SIG-M5 treated with dmso at 0.1 percent for 504 hours (cell line): ENCODE measurements around the gene CSAD.

Experiments
- DNase-seq: peaks from one replicate; lab custom pipeline; 2025; ENCODE audit not compliant: unreplicated experiment; lab: John Stamatoyannopoulos, UW

CSAD gene

DNA sequence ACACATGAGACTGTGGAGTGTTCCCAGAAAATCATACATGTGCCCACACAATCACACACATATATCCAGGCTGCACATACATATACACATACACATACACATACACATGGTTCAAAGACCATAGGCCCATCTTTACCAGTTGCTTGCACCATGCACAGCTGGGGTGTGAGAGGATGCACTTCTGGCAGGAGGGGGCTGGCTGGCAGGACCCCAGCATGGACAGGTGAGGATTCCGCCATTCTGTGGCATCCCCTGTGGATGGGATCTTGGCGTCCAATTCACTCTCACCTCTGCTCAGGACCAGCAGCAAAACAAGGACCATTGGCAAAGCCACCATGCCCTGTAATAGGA lies 19.4 kb upstream of the CSAD start:
- DNase-seq: no peak

DNA sequence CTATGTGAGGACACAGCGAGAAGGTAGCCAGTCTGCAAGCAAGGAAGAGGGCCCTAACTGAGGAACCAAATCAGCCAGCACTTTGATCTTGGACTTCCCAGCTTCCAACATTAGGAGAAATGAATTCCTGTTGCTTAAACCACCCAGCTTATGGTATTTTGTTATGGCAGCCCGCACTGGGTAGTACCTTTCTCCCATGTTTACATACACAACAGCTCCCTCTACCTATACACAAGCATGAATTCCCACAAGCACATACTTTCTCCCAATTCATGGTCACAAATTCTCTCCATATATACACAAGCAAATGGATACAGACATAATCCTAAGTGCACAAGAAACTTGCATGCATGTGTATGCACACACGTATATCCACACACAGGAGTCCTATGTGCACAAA lies 19.0 kb upstream of the CSAD start:
- no peak for DNase-seq

DNA sequence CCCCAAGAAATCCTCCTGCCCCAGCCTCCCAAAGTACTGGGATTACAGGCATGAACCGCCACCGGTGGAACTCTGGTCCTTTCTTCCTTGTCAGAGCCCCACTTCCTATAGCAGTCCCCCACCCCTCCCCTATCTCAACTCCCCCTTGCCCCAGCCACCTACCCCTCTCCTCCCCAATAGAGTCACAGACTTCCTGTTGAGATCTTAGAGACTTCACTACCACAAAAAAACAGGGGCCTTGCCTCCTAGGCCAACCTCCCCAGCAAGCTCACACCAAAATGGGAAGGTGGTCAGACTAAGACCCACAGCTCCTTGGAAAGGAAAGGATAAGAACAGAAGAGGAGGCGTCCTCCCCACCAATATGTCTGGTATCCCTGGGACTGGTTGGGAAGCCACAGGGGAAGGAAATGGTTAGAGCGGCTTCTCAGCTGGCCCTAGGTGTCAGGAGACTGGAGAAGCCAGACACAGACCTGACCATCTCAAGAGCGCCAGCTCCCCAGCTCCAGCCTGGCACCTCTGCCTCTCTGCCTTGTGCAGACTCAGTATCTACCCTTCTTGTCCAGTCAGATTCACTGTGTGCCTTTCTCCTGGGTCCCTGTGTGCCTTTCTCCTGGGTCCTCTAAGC lies 17.9 kb upstream of the CSAD start:
- DNase-seq: no peak

DNA sequence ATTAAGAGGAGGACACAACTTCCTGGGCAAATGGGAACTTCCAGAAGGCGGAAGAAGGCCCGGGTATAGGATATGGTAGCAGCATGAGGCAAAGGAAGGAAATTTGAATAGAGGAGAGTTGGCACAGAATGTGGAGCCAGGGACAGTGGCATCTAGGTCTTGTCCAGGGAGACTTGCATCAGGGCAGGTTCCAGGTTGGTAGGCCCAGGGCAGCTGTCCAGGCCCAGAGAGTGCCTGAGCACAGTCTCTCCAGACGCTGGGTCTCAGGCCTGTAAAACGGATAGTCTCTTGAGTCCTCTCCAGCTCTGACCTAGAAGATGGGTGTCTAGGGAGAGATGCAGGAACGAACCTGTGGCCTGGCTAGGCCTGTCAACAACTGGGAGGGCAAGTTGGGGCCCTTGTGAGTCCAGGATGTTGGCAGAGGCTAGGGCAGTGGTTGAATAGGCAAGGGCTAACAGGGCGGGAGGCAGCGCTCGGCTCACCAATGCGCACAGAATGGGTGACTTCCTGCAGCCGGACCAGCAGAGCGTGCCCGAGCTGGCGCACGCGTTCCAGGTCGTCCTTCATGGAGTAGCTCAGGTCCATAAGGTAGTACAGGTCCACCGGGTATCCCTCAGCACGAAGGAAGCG lies 16.4 kb upstream of the CSAD start:
- DNase-seq: no peak

DNA sequence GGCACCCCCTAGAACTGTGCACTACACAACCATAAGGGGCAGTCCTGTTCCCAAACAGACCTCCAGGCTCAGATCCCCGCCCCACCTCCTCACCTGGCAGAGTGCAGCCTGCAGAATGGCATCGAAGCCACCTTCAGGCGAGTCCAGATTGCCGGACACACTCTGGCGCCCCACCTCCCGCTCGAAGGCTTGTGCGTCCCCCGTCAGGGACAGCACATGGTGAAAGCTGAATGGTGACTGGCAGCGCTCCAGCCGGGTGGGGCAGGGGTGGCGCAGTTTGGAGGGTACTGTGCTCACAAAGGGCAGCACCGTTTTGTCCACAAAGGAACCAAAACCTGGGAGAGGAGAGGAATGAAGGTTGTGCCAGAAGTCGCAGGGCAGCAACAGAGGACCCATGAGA lies 15.8 kb upstream of the CSAD start:
- no peak for DNase-seq

DNA sequence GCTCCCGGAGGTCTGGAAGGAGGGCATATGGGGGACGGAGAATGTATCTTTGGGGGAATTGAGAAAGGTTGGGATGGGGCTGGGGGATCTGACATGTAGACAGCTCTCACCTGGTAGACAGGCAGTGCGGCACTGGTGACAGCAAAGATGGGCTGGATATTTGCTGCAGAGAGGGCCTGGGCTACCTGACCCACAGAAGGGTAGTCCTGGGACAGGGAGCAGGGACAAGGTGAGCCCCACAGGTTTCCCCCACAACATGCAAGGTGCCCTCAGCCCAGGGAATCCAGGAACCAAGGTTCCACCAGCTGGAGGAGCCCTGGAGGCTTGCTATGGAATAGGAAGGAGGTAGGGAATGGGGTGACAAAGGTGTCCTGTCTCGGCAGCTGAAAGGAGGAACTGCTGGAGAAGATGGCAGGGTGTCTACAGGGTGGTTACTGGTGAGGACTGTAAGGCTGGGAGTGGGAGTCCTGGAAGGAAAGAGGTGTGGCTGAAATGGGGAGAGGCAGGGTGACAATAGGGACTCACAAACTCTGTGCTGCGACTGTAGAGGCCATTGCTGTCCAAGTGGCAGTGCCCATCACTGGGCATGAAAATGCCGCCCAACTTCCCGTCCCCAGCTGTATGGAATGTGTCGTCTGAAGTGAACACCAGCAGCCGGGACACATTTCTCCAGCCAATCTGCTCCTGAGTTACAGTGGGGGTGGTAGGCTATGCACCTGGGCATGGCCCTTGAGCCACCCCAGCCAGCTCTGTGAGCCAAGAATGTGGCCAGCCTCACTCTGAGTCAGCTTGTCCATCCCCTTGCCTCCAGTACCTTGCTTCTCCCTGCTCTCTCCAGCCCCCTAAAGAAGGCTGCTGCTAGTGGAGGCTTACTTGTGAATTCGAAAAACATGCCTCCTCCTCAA lies 15.0 kb upstream of the CSAD start:
- DNase-seq: no peak

DNA sequence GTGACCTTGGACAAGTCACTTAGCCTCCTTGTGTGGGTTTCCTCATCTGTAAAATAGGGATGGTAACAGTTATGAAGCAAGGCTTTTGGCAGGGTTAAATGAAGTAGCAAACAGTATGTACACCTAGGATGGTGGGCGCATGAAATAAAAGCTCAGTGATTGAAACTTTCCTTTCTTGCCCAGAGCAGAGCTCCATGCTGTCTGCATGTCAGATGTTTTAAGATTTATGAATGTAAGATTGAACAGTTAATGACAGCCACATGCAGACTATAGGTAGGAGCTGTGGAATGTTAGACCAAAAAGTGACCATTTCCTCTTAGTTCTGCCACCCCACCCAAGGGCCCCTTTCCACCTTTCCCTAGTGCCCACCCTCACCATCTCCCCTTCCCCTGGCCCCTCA lies 14.2 kb upstream of the CSAD start:
- DNase-seq: no peak

DNA sequence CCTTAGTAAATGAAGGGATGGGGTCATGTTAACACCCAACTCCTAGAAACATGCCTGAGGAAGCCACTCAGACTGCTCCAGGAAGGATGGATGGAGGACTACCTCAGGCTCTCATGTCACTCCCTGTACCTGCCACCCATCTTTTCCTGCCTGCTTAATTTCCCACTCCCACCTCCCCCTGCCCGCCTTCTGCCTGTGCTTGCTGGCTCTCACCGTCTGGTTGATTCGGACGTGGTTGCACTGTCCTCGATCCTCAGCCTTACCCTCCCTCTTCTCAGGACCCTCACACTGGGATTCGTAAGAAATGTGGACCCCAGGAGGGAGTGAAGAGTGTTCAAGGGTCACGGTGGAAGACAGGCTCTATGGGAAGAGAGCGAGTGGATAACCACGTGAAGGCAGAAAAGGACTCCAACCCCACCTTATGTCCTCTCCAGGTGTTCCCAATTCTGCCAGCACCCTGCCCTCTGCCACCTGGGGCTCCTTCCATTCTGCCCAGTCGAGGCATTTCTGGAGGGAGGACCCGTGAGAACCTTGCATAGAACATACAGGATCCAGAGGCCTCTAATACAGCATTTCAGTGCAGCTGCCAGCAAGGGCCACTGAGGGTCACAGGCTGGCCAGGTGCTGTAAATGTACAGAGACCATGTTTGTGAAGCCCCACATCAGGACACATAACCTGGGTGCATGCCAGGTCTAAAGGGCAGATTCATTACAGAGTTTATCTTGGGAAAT lies 13.4 kb upstream of the CSAD start:
- no peak for DNase-seq

DNA sequence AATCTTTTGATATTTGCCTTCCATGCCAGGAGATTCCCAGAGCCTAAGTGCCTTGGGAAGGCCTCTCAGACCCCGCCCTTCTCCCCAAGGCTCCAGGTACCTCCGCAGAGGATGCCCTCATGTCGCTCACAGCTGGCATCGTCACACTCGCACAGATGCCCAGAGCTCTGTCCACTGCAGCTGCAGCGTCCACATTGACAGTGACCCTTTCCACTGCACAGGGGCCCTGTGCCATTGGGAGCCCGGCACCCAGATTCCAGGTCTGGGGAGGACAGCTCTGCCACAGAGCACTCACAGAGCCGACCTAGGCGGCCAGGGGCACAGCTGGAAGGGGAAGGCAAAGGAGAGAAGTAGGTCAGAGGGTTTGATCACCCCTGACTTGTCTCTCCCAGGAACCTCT lies 12.3 kb upstream of the CSAD start:
- DNase-seq: no peak

DNA sequence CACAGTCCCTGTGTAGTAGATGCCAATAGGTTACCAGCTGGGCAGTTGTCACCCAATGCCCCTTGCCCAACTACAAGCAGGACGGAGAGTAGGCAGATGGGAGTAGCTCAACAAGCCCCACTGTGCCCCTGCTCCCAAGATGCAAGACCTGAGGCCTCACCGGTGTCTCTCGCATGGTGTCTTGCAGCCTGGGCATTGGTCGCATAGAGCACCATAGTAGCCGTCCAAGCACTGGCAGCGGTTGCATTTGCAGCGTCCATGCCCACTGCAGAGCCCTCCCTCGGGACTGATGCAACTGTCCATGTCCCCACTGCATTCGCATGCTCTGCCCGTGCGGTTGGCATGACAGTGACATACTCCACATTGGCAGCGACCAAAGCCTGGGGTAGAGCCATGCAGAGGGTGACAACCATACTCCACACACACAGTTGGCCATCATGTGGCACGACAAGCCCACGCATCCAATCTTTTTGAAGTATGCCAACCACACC lies 11.9 kb upstream of the CSAD start:
- no peak for DNase-seq

DNA sequence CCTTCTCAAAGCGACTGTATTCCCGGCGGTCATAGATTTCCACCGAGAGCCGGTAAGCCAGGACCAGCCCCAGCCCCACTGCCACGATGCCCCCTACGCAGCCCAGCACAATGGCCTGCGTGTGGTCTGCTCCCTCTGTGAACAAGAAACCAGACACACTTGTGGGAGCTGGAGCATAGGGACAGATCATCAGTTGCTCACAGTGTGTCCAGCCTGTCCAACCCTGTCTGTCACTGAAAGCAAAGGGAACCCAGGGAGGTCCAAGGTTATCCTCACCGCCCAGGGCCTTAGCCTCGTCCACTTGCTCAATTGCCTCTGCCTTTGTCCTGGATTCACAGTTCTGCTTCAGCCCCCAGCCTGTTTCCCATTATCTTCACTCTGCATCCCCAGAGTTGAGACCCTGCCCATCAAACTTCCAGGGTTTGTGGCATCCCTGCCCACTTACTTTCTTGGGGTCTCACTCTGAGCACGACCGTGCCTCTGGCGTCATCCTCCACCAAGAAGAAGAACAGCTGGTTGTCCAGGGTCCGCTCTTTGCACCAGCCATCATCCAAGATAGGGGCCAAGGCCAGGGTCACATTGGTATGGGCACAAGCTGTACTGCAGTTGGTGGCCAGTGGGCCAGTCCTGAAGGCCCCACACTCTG lies 11.3 kb upstream of the CSAD start:
- no peak for DNase-seq

DNA sequence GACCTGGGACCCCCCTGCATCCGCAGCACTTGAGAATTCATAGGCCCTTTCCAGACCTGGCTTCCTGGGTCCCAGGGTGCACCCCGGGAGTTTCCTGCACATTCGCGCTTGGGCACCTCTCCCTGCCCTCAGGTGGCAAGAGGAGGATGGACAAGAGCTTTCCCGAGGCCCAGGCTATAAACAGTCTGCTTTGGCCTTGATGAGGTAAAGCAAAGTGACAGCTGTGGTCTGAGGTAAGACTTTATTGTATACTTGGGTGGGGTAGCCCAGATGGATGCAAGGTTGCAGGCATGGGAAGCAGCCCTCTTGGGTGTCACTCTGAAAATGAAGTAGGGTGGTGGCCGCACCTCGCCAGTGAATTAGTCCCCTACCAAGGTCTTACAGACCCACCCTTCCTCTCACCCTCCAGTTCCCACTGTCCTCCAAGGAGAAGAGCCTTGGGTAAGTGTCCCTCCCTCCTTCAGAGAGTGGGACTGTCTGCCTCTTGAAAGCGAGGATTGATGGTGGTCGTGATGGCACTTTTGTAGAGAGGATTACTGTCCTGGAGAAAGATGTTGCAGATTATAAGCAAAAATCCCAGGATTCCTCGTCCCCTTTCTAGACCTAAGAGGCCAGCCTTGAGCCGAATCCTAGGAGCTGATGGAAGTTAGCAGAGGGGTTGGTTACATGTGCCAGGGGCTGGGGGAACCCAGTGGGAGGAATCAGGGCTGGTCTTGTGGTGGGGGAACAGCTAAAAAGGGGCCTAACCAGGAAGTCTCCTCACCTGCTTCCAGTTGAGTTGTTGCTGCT lies 10.6 kb upstream of the CSAD start:
- no peak for DNase-seq

DNA sequence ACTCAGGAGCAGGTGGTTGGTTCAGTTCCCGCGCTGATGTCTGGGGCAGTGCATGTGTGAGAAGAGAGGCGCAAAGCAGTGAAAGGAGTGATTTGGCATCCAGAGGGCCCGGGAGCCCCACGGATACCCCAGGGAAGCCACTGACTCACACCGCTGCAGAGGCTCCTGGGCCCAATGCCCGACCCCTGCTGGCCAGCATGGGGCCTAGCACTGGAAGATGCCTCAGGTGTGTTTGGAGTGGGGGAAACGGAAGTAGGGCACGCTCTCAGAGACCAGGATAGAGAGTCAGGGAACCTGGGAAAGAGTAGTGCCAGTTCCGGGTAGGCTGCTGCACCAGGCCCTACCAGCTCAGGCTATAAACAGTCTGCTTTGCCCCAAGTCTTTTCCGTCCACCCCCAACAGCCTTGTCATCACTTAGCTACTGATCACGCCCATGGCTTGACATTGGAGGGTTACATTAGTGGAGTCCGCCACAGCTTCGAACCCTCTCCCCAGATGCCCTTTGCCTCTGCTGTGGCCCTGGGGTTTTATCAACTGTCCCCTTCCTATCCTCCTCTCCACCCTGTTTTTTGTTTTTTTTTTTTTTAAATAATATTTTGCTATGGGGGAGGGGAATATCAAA lies 9.5 kb upstream of the CSAD start:
- DNase-seq: peak; percentile 27

DNA sequence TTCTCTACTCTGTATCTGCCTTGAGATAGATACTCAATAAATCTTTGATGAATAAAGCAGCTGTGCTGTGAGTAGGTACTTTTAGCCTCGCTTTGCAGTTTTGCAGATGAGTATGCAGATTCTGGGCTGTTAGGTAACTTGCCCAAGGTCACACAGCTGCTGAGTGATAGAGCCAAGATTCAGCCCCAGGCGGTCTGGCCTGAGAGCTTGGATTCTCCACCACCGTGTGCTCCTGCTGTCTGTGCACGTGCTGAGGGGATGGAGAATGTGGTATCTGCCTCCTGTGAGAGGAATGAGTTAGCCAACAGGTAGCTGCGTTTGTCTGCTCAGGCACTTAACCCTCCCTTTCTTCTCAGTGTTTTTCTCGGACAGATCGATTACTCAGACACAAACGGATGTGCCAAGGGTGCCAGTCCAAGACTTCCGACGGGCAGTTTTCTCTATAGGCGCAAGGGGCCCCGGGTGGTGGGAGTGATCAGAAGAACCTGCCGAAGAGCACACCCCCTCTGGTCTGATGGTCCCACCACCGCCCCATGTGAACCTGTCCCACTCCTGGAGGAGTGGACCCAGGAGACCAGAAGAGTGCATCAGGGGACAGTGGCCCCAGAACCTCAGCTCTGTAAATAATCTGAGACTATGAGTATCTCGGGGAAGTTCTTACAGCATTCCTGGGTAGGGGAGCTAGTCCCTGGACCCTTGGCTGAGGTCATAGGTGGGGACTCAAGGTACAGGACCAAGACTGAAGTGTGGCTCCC lies 6.6 kb upstream of the CSAD start:
- DNase-seq: no peak

DNA sequence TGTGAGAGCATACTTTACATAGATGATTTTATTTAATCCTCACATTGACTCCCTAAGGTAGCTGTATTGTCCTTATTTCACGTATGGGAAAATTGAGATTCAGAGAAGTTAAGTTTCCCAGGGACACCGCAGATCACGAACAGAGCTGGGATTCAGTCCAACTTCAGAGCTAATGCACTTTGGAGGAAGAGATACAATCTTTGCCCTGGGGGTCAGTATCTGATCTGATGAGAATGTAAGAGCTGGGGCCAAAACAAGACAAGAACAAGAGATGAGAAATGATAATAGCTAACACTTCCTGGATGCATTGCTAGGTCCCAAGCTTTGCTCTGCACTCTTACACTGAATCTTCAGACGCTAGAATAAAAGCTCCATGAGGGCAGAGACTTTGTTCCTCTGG lies 6.0 kb upstream of the CSAD start:
- no peak for DNase-seq

DNA sequence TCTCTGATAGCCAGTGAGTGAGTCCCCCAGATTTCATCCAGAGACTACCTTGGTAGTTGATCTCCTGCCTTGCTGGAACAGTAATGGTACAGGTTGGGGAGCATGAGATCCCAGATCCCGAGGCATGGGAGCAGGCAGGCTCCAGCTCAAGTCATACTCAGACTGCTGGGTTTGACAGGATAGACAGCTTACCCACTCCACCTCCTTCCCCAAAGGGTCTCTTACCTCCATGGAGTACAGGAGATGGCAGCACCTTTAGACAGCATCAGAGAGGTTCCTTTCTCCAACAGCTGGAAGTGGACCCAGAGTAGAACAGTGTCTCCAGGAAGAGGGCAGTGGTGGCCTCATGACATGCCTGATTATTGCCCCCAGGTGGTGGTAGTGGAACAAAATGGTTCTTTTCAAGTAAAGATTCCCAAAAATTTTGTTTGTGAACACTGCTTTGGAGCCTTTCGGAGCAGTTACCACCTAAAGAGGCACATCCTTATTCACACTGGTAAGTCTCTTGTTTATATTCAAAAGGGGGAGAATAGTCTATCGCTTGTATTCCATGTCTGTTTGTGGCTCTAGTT lies 4.9 kb upstream of the CSAD start:
- no peak for DNase-seq

DNA sequence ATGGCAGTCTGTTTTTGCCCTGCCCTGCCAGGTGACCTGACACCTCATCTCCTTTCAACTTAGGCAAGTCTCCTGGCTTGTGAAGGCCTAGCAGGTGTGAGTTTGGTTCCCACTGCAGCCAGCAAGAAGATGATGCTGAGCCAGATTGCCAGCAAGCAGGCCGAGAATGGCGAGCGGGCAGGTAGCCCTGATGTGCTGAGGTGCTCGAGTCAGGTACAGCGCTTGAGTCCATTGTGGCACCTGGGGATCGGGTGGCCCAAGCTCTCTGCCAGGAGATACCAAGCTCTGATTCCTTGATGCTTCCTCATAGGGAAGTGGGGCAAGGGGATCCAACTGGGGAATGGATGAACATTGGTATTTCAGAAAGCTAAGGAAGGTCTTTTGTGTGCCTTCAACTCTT lies 4.1 kb upstream of the CSAD start:
- DNase-seq: no peak

DNA sequence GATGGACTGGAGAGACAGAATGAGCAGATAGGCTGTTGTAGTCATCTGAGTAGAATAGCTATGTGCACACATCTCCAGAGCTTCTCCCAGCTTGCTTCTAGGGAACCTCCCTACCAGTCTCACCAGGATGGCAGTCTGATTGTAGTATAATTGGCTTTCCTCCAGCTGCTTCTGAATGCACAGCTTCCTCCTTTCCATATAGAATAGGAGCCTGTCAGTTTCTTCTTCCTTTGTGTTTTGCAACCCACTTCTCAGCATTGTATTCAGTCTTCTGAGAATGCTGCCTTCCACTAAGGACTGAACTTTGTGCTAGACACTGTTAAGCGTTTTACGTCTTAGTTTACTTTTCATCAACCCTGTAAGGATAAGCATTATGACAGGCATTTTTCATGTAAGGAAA lies 2.2 kb upstream of the CSAD start:
- DNase-seq: peak; percentile 95

DNA sequence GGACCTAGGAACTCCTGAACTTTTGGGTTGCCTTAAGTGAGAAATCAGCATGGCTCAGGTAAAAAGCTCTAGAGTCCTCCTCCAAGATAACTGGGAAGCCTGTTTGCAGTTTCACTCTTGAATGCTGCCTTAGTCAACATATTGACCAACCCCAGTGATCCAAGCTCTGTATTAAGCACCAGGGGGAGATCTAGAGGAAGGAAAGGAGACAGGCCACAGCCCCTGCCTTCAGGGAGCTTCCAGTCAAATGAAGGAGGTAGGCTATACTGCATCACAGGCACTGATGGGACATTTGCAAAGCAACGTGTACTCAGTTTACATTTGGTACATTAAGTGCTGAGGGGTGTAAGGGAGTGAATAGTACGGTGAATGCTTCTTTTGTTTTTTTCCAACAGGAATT lies 1.2 kb upstream of the CSAD start:
- DNase-seq: no peak
